ENCODE results near the gene TOPBP1. TPM values are rescaled to one million over a fixed set of nuclear protein-coding genes. Genes with fewer than 3 reads are reported as not detected.

TOPBP1 gene
- total RNA-seq, 1 donor from 2014 or later = 18.1 TPM

DNA sequence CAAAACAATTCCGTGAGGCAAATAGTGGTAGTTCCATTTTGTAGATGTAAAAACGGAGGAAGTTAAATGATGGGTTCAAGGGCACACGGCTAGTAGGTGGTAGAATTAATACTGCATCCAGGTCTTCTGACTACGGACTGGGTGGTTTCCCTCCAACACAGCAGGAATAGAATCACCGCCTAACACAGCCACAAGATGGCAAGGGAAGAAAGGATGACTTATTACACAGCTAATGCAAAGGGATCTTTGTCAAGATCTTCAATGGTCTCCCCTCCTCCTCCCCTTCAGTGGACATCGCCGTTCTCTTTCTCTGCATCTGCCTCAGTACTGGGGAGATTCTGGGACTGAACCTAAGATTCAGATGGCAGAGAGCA is 524 bp upstream of the TOPBP1 start:
- H3K27ac Mint-ChIP-seq (ENCODE audit: unreplicated experiment) = peak overlapping the region; percentile 98
- DNase-seq (ENCODE audit: low spot score) = no peak
- no peaks in the 10 kb centered on the region for H3K27me3 Mint-ChIP-seq (ENCODE audit: low read depth)
- peaks cover 4% of the 10 kb centered on the region for H3K36me3 Mint-ChIP-seq (ENCODE audit: low read depth)
- peak overlapping the region; percentile 98 for H3K4me3 Mint-ChIP-seq (ENCODE audit: unreplicated experiment)
- peak; percentile 63 for TF ChIP-seq CTCF (IDR thresholded peaks at IDR 0.05)
- H3K4me1 Mint-ChIP-seq (ENCODE audit: low read depth) = peaks cover 30% of the 10 kb centered on the region
- H3K9me3 Mint-ChIP-seq (ENCODE audit: low read depth) = no peaks in the 10 kb centered on the region

GRCh38 chr3:133659806-133660205 is 1.9 kb downstream of the TOPBP1 start:
- Mint-ChIP-seq H3K9me3 (ENCODE audit: low read depth) (no peaks in the 10 kb centered on the region), H3K36me3 (ENCODE audit: low read depth) (peaks cover 8% of the 10 kb centered on the region), H3K4me3 (ENCODE audit: unreplicated experiment) (peak overlapping the region; percentile 40), H3K27me3 (ENCODE audit: low read depth) (no peaks in the 10 kb centered on the region), H3K4me1 (ENCODE audit: low read depth) (peaks cover 30% of the 10 kb centered on the region), H3K27ac (ENCODE audit: unreplicated experiment) (peak overlapping the region; percentile 10)
- TF ChIP-seq CTCF (IDR thresholded peaks at IDR 0.05) = no peak
- DNase-seq (ENCODE audit: low spot score) = no peak

DNA sequence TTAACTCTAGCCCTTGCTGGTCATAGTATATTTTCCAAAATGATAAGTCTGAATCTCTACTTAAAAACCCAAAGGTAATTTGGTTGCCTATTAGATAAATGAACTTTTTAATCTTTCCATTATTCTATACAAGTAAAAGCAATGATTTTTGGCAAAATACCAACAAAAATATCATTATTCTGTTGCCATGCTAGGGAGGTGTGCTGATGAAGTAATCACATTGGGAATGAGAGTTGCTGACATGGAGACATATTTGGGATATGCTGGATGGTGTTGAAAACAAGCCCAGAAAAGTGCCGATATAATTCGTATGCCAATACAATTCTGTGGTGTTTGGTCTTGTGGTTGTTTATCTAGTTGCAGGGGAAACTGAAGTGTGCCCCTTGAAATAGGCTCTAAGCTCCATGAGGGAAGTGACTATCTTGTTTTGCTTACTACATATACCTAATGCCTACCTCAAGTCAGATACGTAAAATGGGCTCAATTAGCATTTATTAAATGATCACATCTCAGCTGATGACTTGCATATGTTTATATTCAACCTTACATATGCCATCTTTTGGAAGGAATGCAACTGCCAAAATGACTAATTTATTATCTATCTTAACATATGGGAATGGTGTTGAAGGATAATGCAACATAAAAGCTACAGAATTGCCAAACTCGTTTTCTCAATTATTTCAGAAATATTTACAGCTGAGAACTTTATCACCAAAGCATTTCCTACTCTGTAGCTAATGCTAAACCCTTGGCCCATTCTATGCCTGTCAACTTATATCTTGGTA is 5.8 kb downstream of the TOPBP1 start:
- Mint-ChIP-seq H3K4me3 (ENCODE audit: unreplicated experiment) (no peak overlapping the region), H3K27me3 (ENCODE audit: low read depth) (no peaks in the 10 kb centered on the region), H3K4me1 (ENCODE audit: low read depth) (peaks cover 13% of the 10 kb centered on the region), H3K9me3 (ENCODE audit: low read depth) (no peaks in the 10 kb centered on the region), H3K27ac (ENCODE audit: unreplicated experiment) (no peak overlapping the region), H3K36me3 (ENCODE audit: low read depth) (peaks cover 16% of the 10 kb centered on the region)
- DNase-seq (ENCODE audit: low spot score) = no peak
- no peak for TF ChIP-seq CTCF (IDR thresholded peaks at IDR 0.05)

DNA sequence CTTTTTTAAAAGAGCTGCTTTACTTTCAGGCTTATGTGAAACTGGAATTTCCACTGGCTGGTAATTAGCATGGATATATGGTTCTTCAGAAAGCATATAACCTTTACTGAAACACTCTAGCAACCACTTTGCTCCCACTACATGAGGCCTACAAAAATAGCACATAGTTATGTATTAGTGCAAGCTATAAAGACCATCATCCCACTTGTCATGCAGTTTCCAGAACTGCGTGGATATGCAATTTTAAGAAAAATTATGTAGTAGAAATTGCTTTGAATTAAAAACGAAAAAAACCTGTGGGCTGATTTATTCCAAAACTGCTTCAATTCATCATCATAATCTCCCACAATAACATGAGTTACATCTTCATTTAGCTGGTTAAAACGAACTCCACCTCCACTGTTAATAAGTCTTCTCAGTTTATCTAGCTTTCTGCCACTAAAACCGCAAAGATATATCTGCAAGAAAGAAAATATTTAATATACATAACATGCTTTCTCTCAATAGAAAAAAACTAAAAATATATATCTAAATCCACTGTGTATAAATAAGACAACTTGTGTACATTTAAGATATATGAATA is 12.2 kb downstream of the TOPBP1 start:
- Mint-ChIP-seq H3K4me3 (ENCODE audit: unreplicated experiment) (no peak overlapping the region), H3K9me3 (ENCODE audit: low read depth) (no peaks in the 10 kb centered on the region), H3K27me3 (ENCODE audit: low read depth) (no peaks in the 10 kb centered on the region), H3K27ac (ENCODE audit: unreplicated experiment) (no peak overlapping the region), H3K36me3 (ENCODE audit: low read depth) (peaks cover 15% of the 10 kb centered on the region), H3K4me1 (ENCODE audit: low read depth) (peaks cover 22% of the 10 kb centered on the region)
- TF ChIP-seq CTCF (IDR thresholded peaks at IDR 0.05) = no peak
- DNase-seq (ENCODE audit: low spot score) = no peak

- Mint-ChIP-seq H3K9me3 (ENCODE audit: low read depth) (no peaks in the 10 kb centered on the region), H3K27me3 (ENCODE audit: low read depth) (no peaks in the 10 kb centered on the region), H3K4me3 (ENCODE audit: unreplicated experiment) (no peak overlapping the region), H3K27ac (ENCODE audit: unreplicated experiment) (peak overlapping the region; percentile 80), H3K36me3 (ENCODE audit: low read depth) (peaks cover 14% of the 10 kb centered on the region), H3K4me1 (ENCODE audit: low read depth) (peaks cover 31% of the 10 kb centered on the region)
- TF ChIP-seq CTCF (IDR thresholded peaks at IDR 0.05) = no peak
- DNase-seq (ENCODE audit: low spot score) = no peak
These were observed 17.0 kb downstream of the TOPBP1 start for GRCh38 chr3:133644768-133645167.
